Body of pancreas (tissue), 4 donors: ENCODE measurements around the gene MRPL51.
"Not testable (repeated sequence)": the region's sequence is repeated elsewhere in the genome, so short reads cannot be mapped to it uniquely, and the experiment has no call there.

Experiments used
- POLR2A ChIP-seq, 3 donors: fragments of 450-650 bp; IDR thresholded peaks; one replicate each; pipeline ENCODE4 v1.6.1; 2016; ENCODE audit warnings: antibody characterized with exemption in 3 of 3, mild to moderate bottlenecking in 2 of 3
- TF ChIP-seq, protein P1 (sequence below), 7 experiments: fragments of 450-650 bp in 4 of 7; fragments of 200-600 bp in 3 of 7; sonication (generic) in 3 of 7; IDR thresholded peaks; one replicate each; pipeline ENCODE4 v1.5.1; 2016 to 2019; ENCODE audit warnings: antibody characterized with exemption in 7 of 7

DNA sequence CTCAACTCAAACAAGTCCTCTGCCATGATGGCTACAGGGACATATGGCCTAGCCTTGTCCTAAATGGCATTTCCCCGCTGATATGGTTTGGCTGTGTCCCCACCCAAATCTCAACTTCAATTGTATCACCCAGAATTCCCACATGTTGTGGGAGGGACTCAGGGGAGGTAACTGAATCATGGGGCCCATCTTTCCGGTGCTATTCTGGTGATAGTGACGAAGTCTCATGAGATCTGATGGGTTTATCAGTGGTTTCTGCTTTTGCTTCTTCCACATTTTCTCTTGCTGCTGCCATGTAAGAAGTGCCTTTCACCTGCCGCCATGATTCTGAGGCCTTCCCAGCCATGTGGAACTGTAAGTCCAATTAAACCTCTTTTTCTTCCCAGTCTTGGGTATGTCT lies 26.3 kb downstream of the MRPL51 start:
- TF ChIP-seq, protein P1, sequence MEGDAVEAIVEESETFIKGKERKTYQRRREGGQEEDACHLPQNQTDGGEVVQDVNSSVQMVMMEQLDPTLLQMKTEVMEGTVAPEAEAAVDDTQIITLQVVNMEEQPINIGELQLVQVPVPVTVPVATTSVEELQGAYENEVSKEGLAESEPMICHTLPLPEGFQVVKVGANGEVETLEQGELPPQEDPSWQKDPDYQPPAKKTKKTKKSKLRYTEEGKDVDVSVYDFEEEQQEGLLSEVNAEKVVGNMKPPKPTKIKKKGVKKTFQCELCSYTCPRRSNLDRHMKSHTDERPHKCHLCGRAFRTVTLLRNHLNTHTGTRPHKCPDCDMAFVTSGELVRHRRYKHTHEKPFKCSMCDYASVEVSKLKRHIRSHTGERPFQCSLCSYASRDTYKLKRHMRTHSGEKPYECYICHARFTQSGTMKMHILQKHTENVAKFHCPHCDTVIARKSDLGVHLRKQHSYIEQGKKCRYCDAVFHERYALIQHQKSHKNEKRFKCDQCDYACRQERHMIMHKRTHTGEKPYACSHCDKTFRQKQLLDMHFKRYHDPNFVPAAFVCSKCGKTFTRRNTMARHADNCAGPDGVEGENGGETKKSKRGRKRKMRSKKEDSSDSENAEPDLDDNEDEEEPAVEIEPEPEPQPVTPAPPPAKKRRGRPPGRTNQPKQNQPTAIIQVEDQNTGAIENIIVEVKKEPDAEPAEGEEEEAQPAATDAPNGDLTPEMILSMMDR (IDR thresholded peaks at IDR 0.05) = not testable (repeated sequence)
- not testable (repeated sequence) for TF ChIP-seq POLR2A (IDR thresholded peaks at IDR 0.05)
